Measurements from ENCODE around the gene ACADL.
A peak's percentile ranks its signal among the peaks of the same experiment; 100 is the strongest.

ACADL gene

GRCh38 chr2:210172219-210172575, 53.0 kb downstream of the ACADL start:
- Histone ChIP-seq H3K4me1 (peaks cover 20% of the 10 kb centered on the region), H3K4me2 (ENCODE audit: low read length) (peak overlapping the region; percentile 82), H3K79me2 (peaks cover 41% of the 10 kb centered on the region), H3K27ac (peak overlapping the region; percentile 100), H3K9ac (peak overlapping the region; percentile 78), H3K4me3 (ENCODE audit: low read depth, low read length) (peak overlapping the region; percentile 98), H3K27me3 (ENCODE audit: control insufficient read depth, insufficient read depth, low read length) (no peaks in the 10 kb centered on the region), H3K9me3 (ENCODE audit: control insufficient read depth, low read length) (peaks cover 4% of the 10 kb centered on the region), H3K36me3 (ENCODE audit: control insufficient read depth, insufficient read depth, low read length) (peaks cover 12% of the 10 kb centered on the region), H2AFZ (no peak overlapping the region)
- no peak for TF ChIP-seq CTCF (IDR thresholded peaks at IDR 0.05)

GRCh38 chr2:210171309-210172218, 53.7 kb downstream of the ACADL start, which contains the start of gene KANSL1L:
Gene KANSL1L (minus strand): TSS chr2:210171409. CDS start chr2:210154582, 16,827 bp downstream.
- Histone ChIP-seq H3K4me1 (peaks cover 19% of the 10 kb centered on the region), H3K36me3 (ENCODE audit: control insufficient read depth, insufficient read depth, low read length) (peaks cover 12% of the 10 kb centered on the region), H3K4me3 (ENCODE audit: low read depth, low read length) (peak within 1 kb of the TSS; percentile 100), H3K4me2 (ENCODE audit: low read length) (peak within 1 kb of the TSS; percentile 91), H3K27ac (peak within 1 kb of the TSS; percentile 100), H3K9ac (peak within 1 kb of the TSS; percentile 97), H3K9me3 (ENCODE audit: control insufficient read depth, low read length) (peaks cover 4% of the 10 kb centered on the region), H3K79me2 (peaks cover 42% of the 10 kb centered on the region), H2AFZ (no peak within 1 kb of the TSS), H3K27me3 (ENCODE audit: control insufficient read depth, insufficient read depth, low read length) (no peaks in the 10 kb centered on the region)
- TF ChIP-seq CTCF (IDR thresholded peaks at IDR 0.05), result no peak

- Histone ChIP-seq H3K27me3 (ENCODE audit: control insufficient read depth, insufficient read depth, low read length) (no peaks in the 10 kb centered on the region), H2AFZ (no peak overlapping the region), H3K4me1 (peaks cover 10% of the 10 kb centered on the region), H3K9ac (peak overlapping the region; percentile 97), H3K4me2 (ENCODE audit: low read length) (peak overlapping the region; percentile 91), H3K79me2 (peaks cover 46% of the 10 kb centered on the region), H3K9me3 (ENCODE audit: control insufficient read depth, low read length) (peaks cover 4% of the 10 kb centered on the region), H3K4me3 (ENCODE audit: low read depth, low read length) (peak overlapping the region; percentile 100), H3K27ac (peak overlapping the region; percentile 100), H3K36me3 (ENCODE audit: control insufficient read depth, insufficient read depth, low read length) (peaks cover 12% of the 10 kb centered on the region)
- TF ChIP-seq CTCF (IDR thresholded peaks at IDR 0.05), result no peak
Measured at GRCh38 chr2:210170446-210171303, 54.6 kb downstream of the ACADL start.

- peaks cover 12% of the 10 kb centered on the region for H3K36me3 ChIP-seq (ENCODE audit: control insufficient read depth, insufficient read depth, low read length)
- H3K4me1 ChIP-seq, result peaks cover 5% of the 10 kb centered on the region
- H3K4me2 ChIP-seq (ENCODE audit: low read length), result peak overlapping the region; percentile 91
- no peak for TF ChIP-seq CTCF (IDR thresholded peaks at IDR 0.05)
- H3K27ac ChIP-seq, result peak overlapping the region; percentile 100
- H3K79me2 ChIP-seq, result peaks cover 44% of the 10 kb centered on the region
- H3K4me3 ChIP-seq (ENCODE audit: low read depth, low read length), result peak overlapping the region; percentile 100
- peak overlapping the region; percentile 95 for H3K9ac ChIP-seq
- H3K27me3 ChIP-seq (ENCODE audit: control insufficient read depth, insufficient read depth, low read length), result no peaks in the 10 kb centered on the region
- no peak overlapping the region for H2AFZ ChIP-seq
- H3K9me3 ChIP-seq (ENCODE audit: control insufficient read depth, low read length), result peaks cover 4% of the 10 kb centered on the region
Measured at GRCh38 chr2:210170196-210170445, 55.1 kb downstream of the ACADL start.
